ENCODE data around the gene MATK.

The MATK gene, protein sequence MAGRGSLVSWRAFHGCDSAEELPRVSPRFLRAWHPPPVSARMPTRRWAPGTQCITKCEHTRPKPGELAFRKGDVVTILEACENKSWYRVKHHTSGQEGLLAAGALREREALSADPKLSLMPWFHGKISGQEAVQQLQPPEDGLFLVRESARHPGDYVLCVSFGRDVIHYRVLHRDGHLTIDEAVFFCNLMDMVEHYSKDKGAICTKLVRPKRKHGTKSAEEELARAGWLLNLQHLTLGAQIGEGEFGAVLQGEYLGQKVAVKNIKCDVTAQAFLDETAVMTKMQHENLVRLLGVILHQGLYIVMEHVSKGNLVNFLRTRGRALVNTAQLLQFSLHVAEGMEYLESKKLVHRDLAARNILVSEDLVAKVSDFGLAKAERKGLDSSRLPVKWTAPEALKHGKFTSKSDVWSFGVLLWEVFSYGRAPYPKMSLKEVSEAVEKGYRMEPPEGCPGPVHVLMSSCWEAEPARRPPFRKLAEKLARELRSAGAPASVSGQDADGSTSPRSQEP

DNA sequence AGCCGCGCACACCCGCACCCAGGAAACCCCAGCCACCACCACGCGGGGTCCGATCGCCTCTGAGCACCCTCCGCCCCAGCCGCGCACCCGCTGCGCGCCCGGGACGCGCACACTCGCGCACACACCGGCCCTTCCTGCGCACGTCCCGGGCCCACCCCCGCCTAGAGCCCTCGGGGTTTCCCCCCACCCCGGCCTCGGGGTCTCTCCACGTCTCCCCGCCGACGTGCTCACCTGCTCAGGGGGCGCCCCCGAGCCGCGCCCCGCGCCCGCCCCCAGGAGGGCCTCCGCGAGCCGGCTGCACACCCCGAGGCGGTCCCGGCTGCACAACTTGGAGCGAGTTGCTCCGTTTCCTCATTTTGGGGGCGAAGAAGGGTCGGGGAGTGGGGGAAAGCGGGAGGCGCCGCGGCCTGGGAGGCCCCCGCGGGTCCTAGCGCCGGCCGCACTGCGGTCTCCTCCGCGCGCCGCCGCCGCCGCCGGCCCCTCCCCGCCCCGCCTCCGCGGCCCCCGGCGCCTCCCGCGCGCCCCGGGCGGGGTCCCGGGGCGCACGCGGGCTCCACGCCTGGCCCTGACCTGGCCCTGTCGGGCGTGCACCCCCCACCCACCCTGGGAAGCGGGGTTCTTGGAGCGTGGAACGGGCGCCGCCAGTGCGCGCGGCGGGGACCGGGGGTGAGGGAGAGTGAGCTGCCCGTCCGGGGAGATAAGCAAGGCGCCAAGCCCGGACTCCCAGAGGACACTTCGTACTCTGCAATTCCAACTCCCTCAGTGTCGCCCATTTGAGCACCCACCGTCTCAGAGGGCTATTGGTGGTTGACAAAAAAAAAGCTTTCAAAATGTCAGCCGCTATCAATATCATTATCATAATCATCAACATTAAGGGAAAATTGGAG, at the start of gene MATK:
MATK (minus strand) TSS at position 444 of the 887 bp plus-strand sequence. CDS start 1,246 bp downstream, outside the sequence.
- DNase-seq, result peak in 1 of 2 donors; percentile 39

DNA sequence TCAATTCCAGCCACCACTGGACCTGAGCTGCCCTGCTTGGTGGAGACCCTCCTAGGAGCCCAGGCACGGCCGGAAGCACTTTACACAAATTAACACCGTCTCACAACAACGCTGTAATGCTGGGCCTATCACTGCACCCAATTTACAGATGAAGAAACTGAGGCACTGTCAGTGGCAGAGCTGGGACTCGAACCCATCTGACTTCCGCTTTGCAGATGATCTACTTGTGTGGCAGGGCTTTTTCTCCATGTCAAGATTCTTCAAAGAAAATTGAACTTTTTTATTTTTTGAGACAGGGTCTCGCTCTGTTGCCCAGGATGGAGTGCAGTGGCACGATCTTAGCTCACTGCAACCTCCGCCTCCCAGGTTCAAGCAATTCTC, 48.9 kb upstream of the MATK start:
- DNase-seq, result no peak

DNA sequence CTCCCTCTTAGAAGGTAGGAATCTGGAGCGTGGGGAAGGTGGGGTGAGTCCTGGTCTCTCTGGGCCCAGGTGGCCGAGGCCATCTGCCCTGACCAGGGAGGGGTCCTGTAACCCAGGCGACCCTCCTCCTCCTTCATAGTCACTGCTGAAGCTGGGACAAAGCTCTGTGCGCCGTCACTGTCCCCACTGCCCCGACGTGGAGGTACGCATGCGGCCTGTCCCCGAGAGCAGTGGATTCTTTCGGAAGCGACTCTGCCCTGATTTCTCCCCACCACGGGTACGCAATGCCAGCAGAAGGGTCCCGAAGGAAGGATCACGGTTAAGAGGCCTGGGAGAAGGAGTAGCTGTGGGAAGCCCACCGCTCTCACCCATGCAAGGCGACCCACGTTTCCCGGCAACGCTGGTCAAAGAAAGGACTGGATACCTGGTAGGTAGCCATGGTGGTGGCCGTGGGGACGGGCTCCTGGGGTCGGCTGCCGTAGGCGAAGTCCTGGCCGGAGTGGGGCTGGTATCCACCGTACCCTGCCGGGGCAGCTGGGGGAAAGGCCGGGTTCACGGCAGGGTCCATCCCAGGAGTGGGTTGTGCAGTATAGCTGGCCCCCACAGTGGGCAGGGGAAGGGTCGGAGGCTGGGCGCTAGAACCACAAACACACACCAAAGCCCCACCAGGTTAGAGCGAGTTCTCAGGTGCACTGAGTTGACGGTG, 48.3 kb upstream of the MATK start:
- no peak for DNase-seq

DNA sequence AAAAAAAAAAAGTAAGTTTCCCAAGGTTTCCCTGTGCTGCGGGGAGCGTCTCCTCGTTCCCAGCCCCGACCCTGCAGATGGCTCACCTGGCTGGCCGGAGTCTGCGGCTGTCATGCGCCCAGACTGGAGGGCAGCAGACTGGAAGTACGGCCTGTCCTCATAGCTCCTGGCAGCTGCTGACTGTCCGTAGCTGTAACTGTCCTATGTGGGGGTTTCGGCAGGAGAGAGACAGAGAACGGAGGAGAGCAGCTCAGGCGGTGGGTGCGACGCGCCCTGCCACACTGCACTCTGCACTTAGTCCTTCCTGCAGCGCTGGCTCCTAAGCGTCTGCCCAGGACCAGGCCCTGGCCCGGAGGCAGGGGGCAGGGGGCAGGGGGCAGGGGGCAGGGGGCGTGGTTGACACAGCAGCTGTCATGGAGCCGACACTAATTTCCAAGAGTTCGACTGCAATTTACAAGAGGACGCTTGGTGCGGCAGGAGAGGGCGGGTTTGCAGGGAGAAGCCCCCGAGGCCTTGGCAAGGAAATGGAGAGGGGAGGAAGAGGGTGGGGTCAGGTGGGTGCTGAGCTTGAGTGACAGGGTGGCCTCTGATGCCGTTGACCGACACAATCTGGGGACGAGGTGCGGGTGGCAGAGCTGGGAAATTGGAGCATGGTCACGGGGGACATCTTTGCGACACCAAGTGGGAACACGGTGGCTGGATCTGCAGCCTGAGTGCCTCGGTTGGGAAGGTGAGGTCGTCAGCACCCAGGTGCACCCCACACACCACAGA, 47.6 kb upstream of the MATK start:
- DNase-seq, result no peak

DNA sequence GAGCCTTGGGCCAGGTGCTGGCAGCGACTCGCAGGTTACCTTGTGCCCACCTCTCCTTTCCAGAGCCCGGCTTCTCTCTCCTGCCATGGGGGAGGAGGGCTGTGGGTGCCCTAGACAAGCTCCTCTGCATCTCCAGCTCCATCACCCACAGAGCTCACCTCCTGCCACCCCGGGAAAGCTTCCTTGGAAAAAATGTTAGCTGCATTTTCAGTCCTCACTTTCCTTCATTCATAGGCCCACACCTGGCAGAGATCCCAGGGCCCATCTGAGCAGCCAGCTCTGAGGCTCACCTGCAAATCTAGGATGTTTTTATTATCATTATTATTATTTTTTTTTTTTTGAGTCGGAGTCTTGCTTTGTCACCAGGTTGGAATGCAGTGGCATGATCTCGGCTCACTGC, 45.8 kb upstream of the MATK start:
- DNase-seq, result no peak

DNA sequence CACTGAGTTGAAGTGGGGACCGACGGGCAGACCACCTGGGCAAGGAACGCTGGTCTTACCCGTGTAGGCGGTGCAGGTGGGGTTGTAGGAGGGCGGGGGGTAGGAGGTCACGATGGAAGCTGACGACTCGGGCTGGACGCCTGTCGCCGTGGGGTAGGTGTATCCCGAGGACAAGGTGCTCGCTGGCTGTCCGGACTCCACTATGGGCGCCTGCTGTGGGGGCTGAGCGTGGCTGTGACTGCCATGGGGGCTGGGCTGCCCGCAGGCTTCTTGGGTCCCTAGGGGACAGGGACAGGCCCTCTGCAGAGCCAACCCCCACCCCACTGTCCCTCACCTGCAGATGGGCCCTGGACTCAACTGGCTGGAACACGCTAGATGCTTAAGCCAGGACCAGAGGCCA, 45.4 kb upstream of the MATK start:
- DNase-seq, result no peak

DNA sequence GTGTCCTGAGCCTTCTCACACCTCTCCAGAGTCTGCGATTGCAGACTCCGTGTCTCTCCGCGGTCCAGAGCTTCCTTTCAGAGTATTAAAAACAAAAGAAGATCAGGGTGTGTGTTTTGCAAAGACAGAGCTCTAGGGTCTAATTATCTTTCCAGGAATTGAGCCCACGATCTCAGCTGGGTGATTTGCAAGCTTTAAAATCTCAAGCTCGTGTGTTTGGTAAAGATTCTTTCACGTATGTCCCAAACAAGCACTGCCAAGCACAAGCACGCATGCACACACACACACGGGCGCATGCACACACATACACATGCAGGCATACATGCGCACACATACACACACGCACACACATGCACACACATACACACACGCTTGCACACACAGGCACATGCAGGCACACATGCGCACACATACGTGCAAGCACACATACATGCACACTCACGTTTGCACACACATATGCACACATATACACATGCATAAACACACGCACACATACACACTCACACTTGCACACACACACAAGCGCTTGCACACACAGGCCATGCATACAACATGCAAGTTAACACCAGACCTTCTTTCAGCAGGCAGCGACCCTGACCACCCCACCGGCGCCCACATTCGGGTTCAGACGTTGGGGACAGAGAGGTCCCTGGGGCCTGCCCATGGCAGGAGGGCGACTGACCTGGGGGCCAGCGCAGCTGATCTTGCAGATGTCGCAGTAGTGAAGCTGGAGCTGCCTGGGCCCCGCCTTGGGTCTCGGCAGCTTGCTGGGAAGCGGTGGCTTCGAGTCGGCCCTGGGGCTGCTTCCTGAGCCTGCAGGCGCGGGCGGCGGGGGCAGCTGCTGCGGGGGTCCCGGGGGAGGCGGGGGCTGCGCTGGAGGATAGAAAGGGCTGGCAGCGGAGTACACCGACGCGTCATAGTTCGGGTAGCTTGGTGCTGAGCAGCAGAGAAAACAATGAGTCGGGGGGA, 44.7 kb upstream of the MATK start:
- no peak for DNase-seq

DNA sequence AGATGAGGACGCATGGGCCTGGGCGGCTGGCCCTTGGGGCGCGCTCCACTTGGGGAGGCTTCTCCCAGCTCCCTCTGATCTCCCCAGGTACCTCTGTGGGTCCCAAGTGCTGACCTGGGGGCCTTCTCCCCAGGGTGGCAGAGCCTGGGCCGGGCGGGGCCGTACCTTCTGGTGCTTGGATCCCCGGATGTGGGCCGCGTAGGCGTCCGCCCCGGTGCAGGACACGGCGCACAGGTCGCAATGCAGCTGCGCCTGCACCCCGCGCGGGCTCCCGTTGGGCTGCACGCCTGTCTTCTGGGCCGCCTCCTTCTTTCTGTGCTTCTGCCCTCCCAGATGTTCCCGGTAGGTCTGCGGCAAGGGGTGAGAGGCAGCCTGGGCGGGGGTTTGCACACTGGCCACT, 41.1 kb upstream of the MATK start:
- DNase-seq, result no peak

DNA sequence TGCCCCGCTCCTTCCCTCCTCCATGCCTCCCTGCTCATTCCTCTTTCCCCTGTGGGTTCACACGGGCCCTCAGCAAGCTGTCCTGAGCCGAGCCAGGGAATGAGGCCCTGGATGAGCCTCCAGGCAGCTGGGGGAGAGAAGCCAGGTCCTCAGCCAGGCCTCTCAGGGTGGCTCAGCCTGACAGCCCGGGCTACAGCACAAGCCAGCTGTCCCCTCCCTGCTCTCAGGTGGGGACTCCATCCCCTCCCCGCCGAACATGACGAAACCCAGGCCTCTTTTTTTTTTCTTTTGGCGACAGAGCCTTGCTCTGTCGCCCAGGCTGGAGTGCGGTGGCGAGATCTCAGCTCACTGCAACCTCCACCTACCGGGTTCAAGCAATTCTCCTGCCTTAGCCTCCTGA, 40.0 kb upstream of the MATK start:
- no peak for DNase-seq

DNA sequence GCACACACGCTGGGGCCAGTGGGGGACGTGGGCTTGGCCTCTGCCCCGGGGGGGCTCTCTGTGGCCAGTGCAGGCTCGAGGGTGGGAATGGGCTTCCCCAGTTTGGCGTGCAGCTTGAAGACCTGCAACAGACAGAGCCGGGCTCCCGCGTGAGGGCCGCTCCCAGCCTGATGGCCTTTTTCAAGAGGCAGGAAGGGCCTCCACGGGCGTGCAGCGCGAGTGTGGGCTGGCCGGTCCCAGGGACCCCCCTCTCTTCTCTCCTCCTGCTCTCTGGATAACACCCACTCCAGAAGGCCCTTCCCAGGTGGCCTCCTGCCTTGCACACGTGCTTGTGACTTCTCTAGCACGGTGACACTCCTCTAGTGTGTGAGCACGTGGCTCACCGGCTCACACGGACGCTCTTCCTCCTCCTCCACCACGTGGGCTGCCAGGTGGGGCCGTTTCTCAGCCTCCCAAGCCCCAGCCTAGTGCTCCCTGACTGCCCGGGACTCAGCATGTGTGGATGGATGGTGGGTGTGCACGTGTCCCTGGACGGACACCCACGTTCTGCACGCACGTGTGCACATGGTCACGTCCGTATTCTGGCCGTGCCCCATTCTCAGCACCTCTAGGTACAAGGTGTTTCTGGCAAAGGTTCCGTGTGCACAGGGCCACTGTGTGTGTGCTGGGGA, 39.2 kb upstream of the MATK start:
- no peak for DNase-seq

DNA sequence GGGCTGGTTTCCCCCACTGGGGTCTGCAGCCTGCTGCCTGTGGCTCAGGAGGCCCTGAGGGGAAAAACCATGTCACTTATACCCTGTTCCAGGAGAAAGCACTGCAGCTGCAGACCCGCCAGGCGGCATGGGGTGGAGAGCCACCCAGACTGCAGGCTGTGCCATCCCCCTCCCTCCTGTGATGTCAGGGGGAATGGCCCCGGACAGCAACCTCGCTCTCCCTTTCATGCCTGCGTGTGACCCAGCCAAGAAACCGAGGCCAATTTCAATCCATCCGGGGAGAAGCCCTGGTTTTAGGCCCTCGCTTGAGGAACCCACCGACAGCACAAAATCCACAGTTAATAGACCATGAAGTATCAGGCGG, 37.2 kb upstream of the MATK start:
- DNase-seq, result no peak

DNA sequence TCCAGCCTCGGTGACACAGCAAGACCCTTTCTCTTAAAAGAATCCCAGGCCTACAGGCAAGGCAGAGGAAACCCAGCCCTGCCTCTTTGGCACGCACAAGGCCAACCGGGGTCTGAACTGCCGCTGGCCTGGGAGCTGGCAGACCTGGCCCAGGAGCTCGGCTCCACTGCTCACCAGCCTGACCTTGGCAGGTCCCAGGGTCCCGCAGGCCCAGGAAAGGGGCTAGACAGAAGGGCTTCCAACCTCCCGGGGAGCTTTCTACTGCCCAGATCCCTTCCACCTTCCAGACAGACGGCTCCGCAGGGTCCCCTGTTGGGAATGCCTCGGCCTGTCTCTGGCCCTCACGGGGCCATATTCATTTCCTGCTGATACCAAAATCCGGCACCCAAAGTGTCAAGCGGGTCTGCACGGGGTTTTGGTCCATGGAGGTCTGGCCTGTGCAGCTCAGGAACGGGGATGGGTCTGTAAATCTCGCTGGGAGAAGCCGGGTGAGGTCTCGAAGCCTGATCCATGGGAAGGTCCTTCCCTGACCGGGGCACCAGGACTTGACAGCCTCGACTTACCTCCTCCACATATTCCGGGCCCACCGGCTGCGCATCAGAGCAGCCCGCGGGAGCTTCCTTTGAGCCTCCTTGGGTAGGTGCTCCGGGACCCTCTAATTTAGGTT, 36.6 kb upstream of the MATK start:
- no peak for DNase-seq

DNA sequence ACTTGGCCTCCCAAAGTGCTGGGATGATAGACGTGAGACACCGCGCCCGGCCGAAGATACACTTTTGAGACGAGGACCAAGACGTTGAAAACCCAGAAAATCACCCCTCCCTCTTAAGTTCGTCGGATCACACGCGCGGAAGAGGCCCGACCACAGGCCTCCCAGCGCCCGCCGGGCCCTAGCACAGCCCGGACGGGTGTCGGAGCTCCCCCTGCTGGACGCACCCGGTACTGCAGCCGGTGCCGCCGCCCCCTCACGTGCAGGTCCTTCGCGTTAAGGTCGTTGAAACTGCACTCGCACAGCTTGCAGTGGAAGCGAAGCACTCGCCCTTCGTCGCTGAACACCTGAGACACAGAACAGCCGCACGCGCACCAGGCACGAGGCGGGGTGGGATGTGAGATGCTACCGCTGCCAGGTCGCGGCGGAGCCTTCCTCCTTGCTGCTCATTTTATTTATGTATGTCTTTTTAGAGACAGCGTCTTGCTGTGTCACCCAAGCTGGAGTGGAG, 35.7 kb upstream of the MATK start:
- DNase-seq, result peak; percentile 87 to 90

DNA sequence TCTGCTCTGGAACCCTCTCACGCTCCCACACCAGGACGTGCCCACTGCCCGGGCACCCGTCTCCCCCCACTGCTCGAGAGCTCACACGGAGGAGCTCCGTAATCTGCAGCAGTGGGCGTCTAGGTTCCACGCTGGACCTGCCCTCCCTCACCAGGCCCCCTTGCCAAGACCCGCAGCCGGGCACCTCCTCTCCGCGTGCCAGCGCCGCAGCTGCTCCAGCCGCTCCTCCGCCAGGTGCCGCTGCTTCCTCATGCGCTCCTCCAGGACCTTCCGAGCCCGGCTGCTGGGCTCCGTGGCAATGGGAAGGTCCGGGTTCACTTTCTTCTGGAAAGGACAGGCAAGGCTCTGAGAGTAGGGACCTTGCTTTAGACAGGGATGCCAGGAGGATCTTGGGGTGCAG, 35.0 kb upstream of the MATK start:
- DNase-seq, result no peak

DNA sequence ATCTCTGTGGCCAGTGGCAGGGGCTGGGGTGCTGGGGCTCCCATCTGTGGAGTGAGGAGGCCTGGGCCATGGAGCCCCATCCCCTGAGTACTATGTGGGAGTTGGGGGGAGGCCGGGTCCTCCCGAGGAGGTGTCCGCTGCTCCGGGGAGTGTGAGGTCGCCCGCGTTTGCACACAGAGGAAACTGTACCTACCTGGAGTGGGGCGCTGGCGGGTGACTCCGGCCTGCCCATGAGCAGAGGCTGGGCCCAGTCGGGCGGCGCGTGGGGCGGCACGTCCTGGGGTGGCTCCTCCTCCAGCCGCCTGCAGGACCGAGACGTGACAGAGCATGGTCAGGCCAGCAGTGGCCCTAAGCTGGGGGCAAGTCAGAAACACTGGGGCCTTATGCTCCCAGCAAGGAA, 33.8 kb upstream of the MATK start:
- no peak for DNase-seq

DNA sequence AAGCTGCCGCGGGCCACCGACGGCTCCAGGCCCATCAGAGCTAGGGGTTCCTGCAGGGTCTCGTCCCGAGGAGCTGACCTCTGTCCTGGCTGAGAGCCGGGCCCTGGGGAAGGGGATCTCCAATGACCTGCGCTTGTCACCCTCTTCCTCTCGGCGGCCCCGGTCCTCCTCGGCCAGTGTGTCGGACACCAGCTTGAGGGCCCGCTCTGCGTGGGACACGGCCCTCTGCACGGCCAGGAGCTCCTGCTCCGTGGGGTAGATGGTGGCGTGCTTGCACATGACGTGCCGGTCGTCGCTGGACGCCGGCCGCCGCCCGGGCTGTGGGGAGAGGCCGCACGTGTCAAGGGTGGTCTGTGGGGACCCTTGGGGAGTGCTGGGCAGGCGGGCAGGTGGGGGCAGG, 32.7 kb upstream of the MATK start:
- DNase-seq, result no peak

DNA sequence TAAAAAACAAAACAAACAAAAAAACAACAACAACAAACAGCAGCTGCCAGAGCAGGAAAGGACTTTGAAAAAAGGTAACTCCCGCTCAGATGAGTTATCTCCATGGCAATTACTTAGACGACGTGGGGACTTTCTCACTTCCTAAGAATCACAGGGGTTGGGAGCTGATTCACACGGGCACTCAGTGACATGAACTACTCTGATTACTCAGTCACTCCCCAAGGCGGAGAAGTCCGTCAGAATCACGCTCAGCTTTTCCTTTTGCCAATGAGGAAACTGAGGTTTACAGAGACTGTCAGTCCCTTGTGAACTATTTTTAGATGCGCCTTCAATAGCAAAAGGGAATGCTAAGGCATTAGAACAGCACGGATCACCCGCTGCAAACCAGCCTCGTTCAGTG, 32.3 kb upstream of the MATK start:
- peak in 1 of 2 donors; percentile 16 for DNase-seq

DNA sequence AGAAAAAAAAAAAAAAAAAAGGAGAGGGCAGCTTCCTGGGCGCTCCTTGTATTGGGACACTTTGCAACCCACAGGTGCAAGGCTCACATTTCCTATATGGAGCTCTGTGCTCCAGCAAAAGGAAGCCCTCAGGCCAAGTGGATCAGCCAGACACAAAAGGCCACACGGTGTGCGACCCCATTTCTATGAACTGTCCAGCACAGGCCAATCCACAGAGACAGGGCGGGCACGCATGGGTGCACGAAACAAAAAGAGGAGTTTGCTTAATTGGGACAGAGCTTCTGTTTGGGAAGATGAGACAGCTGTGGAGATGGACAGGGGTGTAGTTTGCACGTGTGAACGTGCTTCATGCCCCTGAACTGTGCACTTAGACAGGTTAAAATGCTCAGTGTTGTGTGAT, 31.6 kb upstream of the MATK start:
- DNase-seq, result no peak

DNA sequence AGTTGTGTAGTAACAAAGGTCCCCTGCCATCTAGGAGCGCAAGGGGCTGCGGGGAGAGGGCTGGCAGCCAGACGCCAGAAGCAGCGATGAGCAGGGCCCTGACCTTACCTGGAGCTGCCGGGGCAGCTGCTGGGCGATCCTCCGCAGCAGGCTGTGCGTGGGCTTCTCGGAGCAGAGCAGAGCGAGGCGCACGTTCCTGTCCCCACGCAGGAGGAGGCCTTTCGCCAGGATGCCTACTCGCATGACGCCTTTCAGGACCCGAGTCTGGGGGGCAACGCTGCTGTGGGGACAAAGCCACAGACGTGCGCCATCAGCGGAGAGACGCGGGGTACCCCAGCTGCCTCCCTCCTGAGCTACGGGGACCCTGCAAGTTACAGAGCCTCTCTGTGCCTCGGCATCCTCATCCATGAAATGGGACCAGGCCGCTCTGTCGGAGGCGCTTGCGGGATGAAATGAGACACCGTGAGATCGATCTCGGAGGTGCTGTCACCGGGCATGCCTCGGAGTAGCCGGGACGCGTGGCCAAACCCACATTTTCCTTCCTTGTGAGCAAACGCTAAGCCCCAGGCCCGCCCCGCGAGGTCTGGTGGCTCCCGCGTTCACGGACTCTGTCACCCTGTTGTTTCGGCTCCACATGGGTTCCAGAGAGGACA, 30.5 kb upstream of the MATK start:
- DNase-seq, result no peak
